ENCODE measurements around the gene RAB15.

GRCh38 chr14:64918216-64918615 lies 53.9 kb downstream of the RAB15 start:
- TF ChIP-seq CTCF (optimal IDR thresholded peaks at IDR 0.05 in 1 of 3, IDR thresholded peaks at IDR 0.05 in 1 of 3, conservative IDR thresholded peaks at IDR 0.05 in 1 of 3; ENCODE audit: extremely low read depth in 1 of 3, insufficient read depth in 2 of 3, low read length in 3 of 3) (no peak), EZH2 (IDR thresholded peaks at IDR 0.05; ENCODE audit: low read length) (no peak)

All from keratinocyte (primary cell).